GM12878 (cell line): ENCODE measurements around the gene NUP85. TPM values are rescaled to one million over a fixed set of nuclear protein-coding genes. Genes with fewer than 3 reads are reported as not detected.

Source experiments
- ATAC-seq: fragments of 200-7000 bp; cut with Tn5 transposase; 3 replicates; pipeline ENCODE4 v1.9.1; 2020; ENCODE audit warnings: mild to moderate bottlenecking, moderate library complexity
- BruUV-seq: library from RNA; stranded (reverse); fragments of 400-500 nt; replicated peaks from 2 replicates; lab custom pipeline; 2021; lab: Mats Ljungman, UMichigan
- CTCF ChIA-PET: fragments of 300-600 bp; sonication (Branson Sonifier 250); formaldehyde crosslinking; extraction: SDS; loops from one replicate; lab custom pipeline; 2021; ENCODE audit warnings: inconsistent platforms; lab: Yijun Ruan, JAX
- POLR2A ChIA-PET: fragments of 350-600 bp; formaldehyde crosslinking; extraction: SDS; loops from one replicate; lab custom pipeline; 2021; ENCODE audit warnings: inconsistent platforms; lab: Charles Lee
- RAD21 ChIA-PET: fragments of 300-600 bp; sonication (Branson Sonifier 250); formaldehyde crosslinking; loops from one replicate; lab custom pipeline; 2023; ENCODE audit warnings: antibody characterized with exemption; ENCODE audit not compliant: unreplicated experiment; lab: Charles Lee
- SMC1A ChIA-PET: fragments of 300-600 bp; sonication (Branson Sonifier 250); formaldehyde crosslinking; loops from one replicate; lab custom pipeline; 2023; ENCODE audit not compliant: unreplicated experiment, uncharacterized antibody; lab: Charles Lee
- DNase-seq: peaks from one replicate; pipeline ENCODE4 v3.0.0-alpha.2; 2011; ENCODE audit warnings: low read depth, low spot score
- FAIRE-seq: peaks from 3 replicates; lab custom pipeline; 2011; peaks lifted over from hg19 to GRCh38; lab: Jason Lieb, UNC
- H2AFZ ChIP-seq: 2 replicates; pipeline ENCODE4 v1.6.0; 2011; ENCODE audit warnings: low read depth, low read length, control low read depth; ENCODE audit not compliant: control insufficient read depth
- H3K27ac ChIP-seq: 2 replicates; pipeline ENCODE4 v1.5.1; 2011; ENCODE audit warnings: control low read depth; ENCODE audit not compliant: control insufficient read depth, insufficient read depth
- H3K27me3 ChIP-seq, 2 experiments: replicated peaks in 1 of 2; 2 replicates each; pipeline versions ENCODE4 v1.6.0 to v1.6.1; 2011; ENCODE audit warnings: low read length in 1 of 2; ENCODE audit not compliant: control insufficient read depth in 2 of 2, insufficient read depth in 2 of 2
- H3K36me3 ChIP-seq, 2 experiments: 2 replicates each; pipeline ENCODE4 v1.5.1; 2011; ENCODE audit warnings: low read length in 1 of 2; ENCODE audit not compliant: control insufficient read depth in 2 of 2, insufficient read depth in 2 of 2
- H3K4me1 ChIP-seq: 2 replicates; pipeline ENCODE4 v1.6.1; 2011; ENCODE audit warnings: mild to moderate bottlenecking, low read length, moderate library complexity, mixed read lengths; ENCODE audit not compliant: control insufficient read depth, insufficient read depth
- H3K4me2 ChIP-seq: 2 replicates; pipeline ENCODE4 v1.6.0; 2011; ENCODE audit warnings: control low read depth; ENCODE audit not compliant: control insufficient read depth, insufficient read depth
- H3K4me3 ChIP-seq: fragments of 200-600 bp; sonication (generic); 2 replicates; pipeline ENCODE4 v1.5.1; 2016
- H3K79me2 ChIP-seq: 2 replicates; pipeline ENCODE4 v1.6.0; 2011; ENCODE audit warnings: low read length; ENCODE audit not compliant: control insufficient read depth, insufficient read depth
- H3K9ac ChIP-seq: 2 replicates; pipeline ENCODE4 v1.8.0; 2011; ENCODE audit warnings: low read length, control low read depth, mixed read lengths; ENCODE audit not compliant: control insufficient read depth, insufficient read depth
- H3K9me3 ChIP-seq: replicated peaks from 3 replicates; pipeline ENCODE4 v1.5.1; 2011; ENCODE audit warnings: mild to moderate bottlenecking, low read length; ENCODE audit not compliant: control insufficient read depth, insufficient read depth
- H4K20me1 ChIP-seq: 2 replicates; pipeline ENCODE4 v1.6.0; 2011; ENCODE audit not compliant: control insufficient read depth, insufficient read depth
- BCL11A ChIP-seq: IDR thresholded peaks from 2 replicates; pipeline ENCODE4 v1.6.1; 2011; ENCODE audit warnings: low read depth, low read length
- CEBPZ ChIP-seq: fragments of 150-350 bp; IDR thresholded peaks from 2 replicates; pipeline ENCODE4 v1.6.1; 2016; ENCODE audit warnings: low read depth, low read length
- E2F8 ChIP-seq: fragments of 450-650 bp; IDR thresholded peaks from 2 replicates; pipeline ENCODE4 v1.6.1; 2018; ENCODE audit warnings: mild to moderate bottlenecking, low read depth, moderate library complexity; ENCODE audit not compliant: partially characterized antibody
- EZH2 ChIP-seq: IDR thresholded peaks from 2 replicates; pipeline ENCODE4 v1.6.1; 2012; ENCODE audit warnings: low read depth, mild to moderate bottlenecking, control low read depth, inconsistent platforms, low read length, borderline replicate concordance; ENCODE audit not compliant: control insufficient read depth
- HDAC2 ChIP-seq: fragments of 200-600 bp; sonication (generic); IDR thresholded peaks from 2 replicates; pipeline ENCODE4 v1.6.1; 2017
- IRF4 ChIP-seq: IDR thresholded peaks from 2 replicates; pipeline ENCODE4 v1.6.1; 2011; ENCODE audit warnings: low read depth, low read length
- IRF5 ChIP-seq: fragments of 450-650 bp; IDR thresholded peaks from 2 replicates; pipeline ENCODE4 v1.6.1; 2017; ENCODE audit warnings: borderline replicate concordance
- MAX ChIP-seq: IDR thresholded peaks from 2 replicates; pipeline ENCODE4 v1.6.1; 2012; ENCODE audit warnings: low read depth, low read length, improper control_type of control experiment
- NRF1 ChIP-seq: conservative IDR thresholded peaks from 2 replicates; pipeline ENCODE4 v1.6.1; 2011; ENCODE audit warnings: mild to moderate bottlenecking, low read depth, low read length, improper control_type of control experiment
- PBX3 ChIP-seq: IDR thresholded peaks from 2 replicates; pipeline ENCODE4 v1.6.1; 2011; ENCODE audit warnings: mild to moderate bottlenecking, low read depth, low read length, moderate library complexity; ENCODE audit not compliant: insufficient replicate concordance
- RAD21 ChIP-seq: IDR thresholded peaks from 2 replicates; pipeline ENCODE4 v1.6.1; 2011; ENCODE audit warnings: mild to moderate bottlenecking, low read depth, low read length, moderate library complexity; ENCODE audit not compliant: insufficient read depth
- RBBP5 ChIP-seq: fragments of 200-600 bp; sonication (generic); conservative IDR thresholded peaks from 2 replicates; pipeline ENCODE4 v1.6.1; 2016
- SUZ12 ChIP-seq: fragments of 200-600 bp; sonication (generic); IDR thresholded peaks from one replicate; pipeline ENCODE4 v1.6.1; 2018; ENCODE audit warnings: antibody characterized with exemption, mild to moderate bottlenecking; ENCODE audit not compliant: unreplicated experiment
- TAF1 ChIP-seq: IDR thresholded peaks from 2 replicates; pipeline ENCODE4 v1.6.1; 2011; ENCODE audit warnings: mild to moderate bottlenecking, low read depth, low read length, borderline replicate concordance
- ZNF207 ChIP-seq: fragments of 450-650 bp; IDR thresholded peaks from 2 replicates; pipeline ENCODE4 v1.6.1; 2014; ENCODE audit warnings: antibody characterized with exemption, mild to moderate bottlenecking, borderline replicate concordance
- ZNF217 ChIP-seq: fragments of 450-650 bp; IDR thresholded peaks from 2 replicates; pipeline ENCODE4 v1.6.1; 2017; ENCODE audit warnings: antibody characterized with exemption, mild to moderate bottlenecking
- WGBS: methylation state at CpG from one replicate; pipeline ENCODE4 v1.1.6; 2016; ENCODE audit warnings: low lambda C conversion rate; ENCODE audit not compliant: insufficient replicate concordance, insufficient coverage; ENCODE audit errors: missing lambda C conversion rate; 5-methylcytosine and 5-hydroxymethylcytosine counted together
- in situ Hi-C: fragments of 300-500 bp; cut with MboI; formaldehyde crosslinking; loops from 9 replicates; pipeline ENCODE4 v1.14.3; 2018; ENCODE audit warnings: mixed read lengths
- intact Hi-C: fragments of 100-400 bp; cut with micrococcal nuclease; formaldehyde crosslinking; loops from one replicate; pipeline ENCODE4 v1.14.2; 2022; ENCODE audit not compliant: unreplicated experiment
- polyA plus RNA-seq, 11 experiments: library from polyadenylated mRNA; depleted of rRNA in 4 of 11; unstranded in 6 of 11; stranded (reverse) in 5 of 11; fragments of >200 nt; fragmentation: Nextera tagmentation in 4 of 11; fragmentation: Illumina TruSeq in 1 of 11; extraction: Ambion mirVana in 4 of 11; extraction: Trizol in 1 of 11; gene quantifications; 1 replicate in 1 of 11; 2 replicates in 10 of 11; pipeline versions ENCODE4 v1.2.1 to v1.2.3, GENCODE V29; 2011 to 2016; ENCODE audit warnings: inconsistent platforms in 2 of 11, missing spikeins in 2 of 11, low read depth in 1 of 11
- total RNA-seq, 4 experiments: library from RNA; depleted of rRNA in 3 of 4; stranded (reverse); fragments of >200 nt in 3 of 4; fragmentation: Illumina TruSeq in 1 of 4; extraction: Trizol in 1 of 4; gene quantifications; 2 replicates each; pipeline versions ENCODE4 v1.2.1 to v1.2.3, GENCODE V29; 2013 to 2021

NUP85 gene
- total and polyA plus RNA-seq, 10 of the 15 experiments (the other 5 are each of a cell fraction or from before 2014, with no cell fraction given) = 54.0 to 135 (median 95.4) TPM

GRCh38 chr17:75241143-75241430, 35.6 kb downstream of the NUP85 start:
- FAIRE-seq = no peak
- no peak for ATAC-seq
- TSS peak; percentile 40 for BruUV-seq
- no peak overlapping the region for H3K9ac ChIP-seq
- CTCF ChIA-PET = interaction anchor here (0.5 to 4.3 kb wide), 13 partner anchors 8 to 784 kb away, joined by 3 to 34 read pairs (median 6); partner anchors contain the start of genes GGA3, MIF4GD and MRPS7
- SMC1A ChIA-PET = interaction anchor here (1.0 to 2.3 kb wide), 5 partner anchors 9 to 55 kb away, joined by 3 to 10 read pairs (median 6); partner anchors contain the start of genes GGA3, MIF4GD and MRPS7
- H3K27ac ChIP-seq = no peak overlapping the region
- H3K36me3 ChIP-seq = peaks cover 58 to 70% of the 10 kb centered on the region in 2 experiments
- H3K4me2 ChIP-seq = no peak overlapping the region
- H3K4me3 ChIP-seq = no peak overlapping the region
- in situ Hi-C loops (no loop called here), intact Hi-C loops (no loop called here)
- POLR2A ChIA-PET = no interaction called here
- no peaks in the 10 kb centered on the region; the same call in 1 of the 2 replicates for H3K79me2 ChIP-seq
- no peaks in the 10 kb centered on the region; the same call in 1 of the 2 replicates for H4K20me1 ChIP-seq
- H3K27me3 ChIP-seq = no peaks in the 10 kb centered on the region
- no peaks in the 10 kb centered on the region for H3K9me3 ChIP-seq
- no peak for DNase-seq
- H3K4me1 ChIP-seq = peaks cover 43% of the 10 kb centered on the region
- no peak overlapping the region for H2AFZ ChIP-seq
- RAD21 ChIA-PET = interaction anchor here (1.3 to 2.1 kb wide), 5 partner anchors 20 to 280 kb away, joined by 3 to 9 read pairs (median 4); partner anchors contain the start of genes GGA3, MIF4GD, MRPS7 and NUP85
- WGBS = 97% methylated on average over 7 of the region's 7 CpGs
- TF ChIP-seq TAF1 = no peak
- TF ChIP-seq HDAC2 = no peak
- no peak for TF ChIP-seq SUZ12
- no peak for TF ChIP-seq E2F8
- no peak for TF ChIP-seq BCL11A
- no peak for TF ChIP-seq ZNF207
- TF ChIP-seq MAX = no peak
- no peak for TF ChIP-seq RBBP5
- no peak for TF ChIP-seq NRF1
- no peak for TF ChIP-seq EZH2
- TF ChIP-seq CEBPZ = no peak
- no peak for TF ChIP-seq IRF4
- TF ChIP-seq RAD21 = no peak
- no peak for TF ChIP-seq IRF5
- TF ChIP-seq ZNF217 = no peak
- no peak for TF ChIP-seq PBX3
